HL-60 (cell line): ENCODE data around the gene TBXT.

Source experiments
- POLR2AphosphoS5 ChIP-seq: IDR thresholded peaks from 2 replicates; pipeline ENCODE4 v1.6.1; 2012; ENCODE audit warnings: low read depth
- TF ChIP-seq, protein P1 (sequence below): IDR thresholded peaks from one replicate; pipeline ENCODE4 v1.5.1; 2011; ENCODE audit warnings: low read length, control low read depth, inconsistent platforms; ENCODE audit not compliant: insufficient read depth
- TF ChIP-seq, protein P2 (sequence below): IDR thresholded peaks from 2 replicates; pipeline ENCODE4 v1.6.1; 2012; ENCODE audit warnings: low read depth; ENCODE audit not compliant: insufficient replicate concordance

GRCh38 chr6:166203003-166203640, 35.5 kb upstream of the TBXT start:
- TF ChIP-seq, protein P1, sequence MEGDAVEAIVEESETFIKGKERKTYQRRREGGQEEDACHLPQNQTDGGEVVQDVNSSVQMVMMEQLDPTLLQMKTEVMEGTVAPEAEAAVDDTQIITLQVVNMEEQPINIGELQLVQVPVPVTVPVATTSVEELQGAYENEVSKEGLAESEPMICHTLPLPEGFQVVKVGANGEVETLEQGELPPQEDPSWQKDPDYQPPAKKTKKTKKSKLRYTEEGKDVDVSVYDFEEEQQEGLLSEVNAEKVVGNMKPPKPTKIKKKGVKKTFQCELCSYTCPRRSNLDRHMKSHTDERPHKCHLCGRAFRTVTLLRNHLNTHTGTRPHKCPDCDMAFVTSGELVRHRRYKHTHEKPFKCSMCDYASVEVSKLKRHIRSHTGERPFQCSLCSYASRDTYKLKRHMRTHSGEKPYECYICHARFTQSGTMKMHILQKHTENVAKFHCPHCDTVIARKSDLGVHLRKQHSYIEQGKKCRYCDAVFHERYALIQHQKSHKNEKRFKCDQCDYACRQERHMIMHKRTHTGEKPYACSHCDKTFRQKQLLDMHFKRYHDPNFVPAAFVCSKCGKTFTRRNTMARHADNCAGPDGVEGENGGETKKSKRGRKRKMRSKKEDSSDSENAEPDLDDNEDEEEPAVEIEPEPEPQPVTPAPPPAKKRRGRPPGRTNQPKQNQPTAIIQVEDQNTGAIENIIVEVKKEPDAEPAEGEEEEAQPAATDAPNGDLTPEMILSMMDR = no peak
- no peak for TF ChIP-seq POLR2AphosphoS5
- TF ChIP-seq, protein P2, sequence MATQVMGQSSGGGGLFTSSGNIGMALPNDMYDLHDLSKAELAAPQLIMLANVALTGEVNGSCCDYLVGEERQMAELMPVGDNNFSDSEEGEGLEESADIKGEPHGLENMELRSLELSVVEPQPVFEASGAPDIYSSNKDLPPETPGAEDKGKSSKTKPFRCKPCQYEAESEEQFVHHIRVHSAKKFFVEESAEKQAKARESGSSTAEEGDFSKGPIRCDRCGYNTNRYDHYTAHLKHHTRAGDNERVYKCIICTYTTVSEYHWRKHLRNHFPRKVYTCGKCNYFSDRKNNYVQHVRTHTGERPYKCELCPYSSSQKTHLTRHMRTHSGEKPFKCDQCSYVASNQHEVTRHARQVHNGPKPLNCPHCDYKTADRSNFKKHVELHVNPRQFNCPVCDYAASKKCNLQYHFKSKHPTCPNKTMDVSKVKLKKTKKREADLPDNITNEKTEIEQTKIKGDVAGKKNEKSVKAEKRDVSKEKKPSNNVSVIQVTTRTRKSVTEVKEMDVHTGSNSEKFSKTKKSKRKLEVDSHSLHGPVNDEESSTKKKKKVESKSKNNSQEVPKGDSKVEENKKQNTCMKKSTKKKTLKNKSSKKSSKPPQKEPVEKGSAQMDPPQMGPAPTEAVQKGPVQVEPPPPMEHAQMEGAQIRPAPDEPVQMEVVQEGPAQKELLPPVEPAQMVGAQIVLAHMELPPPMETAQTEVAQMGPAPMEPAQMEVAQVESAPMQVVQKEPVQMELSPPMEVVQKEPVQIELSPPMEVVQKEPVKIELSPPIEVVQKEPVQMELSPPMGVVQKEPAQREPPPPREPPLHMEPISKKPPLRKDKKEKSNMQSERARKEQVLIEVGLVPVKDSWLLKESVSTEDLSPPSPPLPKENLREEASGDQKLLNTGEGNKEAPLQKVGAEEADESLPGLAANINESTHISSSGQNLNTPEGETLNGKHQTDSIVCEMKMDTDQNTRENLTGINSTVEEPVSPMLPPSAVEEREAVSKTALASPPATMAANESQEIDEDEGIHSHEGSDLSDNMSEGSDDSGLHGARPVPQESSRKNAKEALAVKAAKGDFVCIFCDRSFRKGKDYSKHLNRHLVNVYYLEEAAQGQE = no peak
